ENCODE results near the gene TMEM101. TPM values are rescaled to one million over a fixed set of nuclear protein-coding genes. Genes with fewer than 3 reads are reported as not detected.

The TMEM101 gene
- total and polyA plus RNA-seq, 2 of the 13 experiments (the other 11 are each of a cell fraction or from before 2014, with no cell fraction given) = 72.0 to 100 TPM

DNA sequence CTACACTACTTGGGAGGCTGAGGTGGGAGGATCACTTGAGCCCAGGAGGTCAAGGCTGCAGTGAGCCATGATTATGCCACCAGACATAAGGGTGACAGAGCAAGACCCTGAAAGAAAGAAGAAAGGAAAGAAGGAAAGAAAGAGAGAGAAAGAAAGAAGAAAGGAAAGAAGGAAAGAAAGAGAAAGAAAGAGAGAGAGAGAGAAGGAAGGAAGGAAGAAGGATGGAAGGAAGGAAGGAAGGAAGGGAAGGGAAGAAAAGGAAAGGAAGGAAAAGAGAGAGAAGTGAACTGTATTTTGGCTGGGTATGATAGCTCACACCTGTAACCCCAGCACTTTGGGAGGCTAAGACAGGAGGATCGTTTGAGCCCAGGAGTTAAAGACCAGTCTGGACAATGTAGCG is 36.7 kb downstream of the TMEM101 start (continued):
- TF ChIP-seq, protein P1, sequence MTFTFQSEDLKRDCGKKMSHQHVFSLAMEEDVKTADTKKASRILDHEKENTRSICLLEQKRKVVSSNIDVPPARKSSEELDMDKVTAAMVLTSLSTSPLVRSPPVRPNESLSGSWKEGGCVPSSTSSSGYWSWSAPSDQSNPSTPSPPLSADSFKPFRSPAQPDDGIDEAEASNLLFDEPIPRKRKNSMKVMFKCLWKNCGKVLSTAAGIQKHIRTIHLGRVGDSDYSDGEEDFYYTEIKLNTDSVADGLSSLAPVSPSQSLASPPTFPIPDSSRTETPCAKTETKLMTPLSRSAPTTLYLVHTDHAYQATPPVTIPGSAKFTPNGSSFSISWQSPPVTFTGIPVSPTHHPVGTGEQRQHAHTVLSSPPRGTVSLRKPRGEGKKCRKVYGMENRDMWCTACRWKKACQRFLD (CRISPR knock-in tag; IDR thresholded peaks at IDR 0.05; ENCODE audit: borderline replicate concordance) = no peak
- TF ChIP-seq, protein P2, sequence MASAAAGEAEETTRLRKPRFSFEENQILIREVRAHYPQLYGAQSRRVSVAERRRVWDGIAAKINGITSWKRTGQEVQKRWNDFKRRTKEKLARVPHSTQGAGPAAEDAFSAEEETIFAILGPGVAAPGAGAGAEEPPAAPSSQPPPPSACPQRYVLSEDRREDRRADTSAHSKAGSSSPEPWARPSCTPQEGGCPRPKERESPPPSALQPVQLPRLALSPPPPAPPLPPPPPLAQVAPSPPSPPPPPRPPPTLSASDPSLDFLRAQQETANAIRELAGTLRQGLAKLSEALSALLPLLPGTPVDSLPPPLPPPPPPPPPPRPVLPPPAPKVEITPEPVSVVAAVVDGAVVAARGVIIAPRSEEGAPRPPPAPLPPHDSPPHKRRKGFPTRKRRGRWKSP (CRISPR knock-in tag; IDR thresholded peaks at IDR 0.05) = no peak
- TF ChIP-seq REPIN1 (CRISPR knock-in tag; IDR thresholded peaks at IDR 0.05; ENCODE audit: borderline replicate concordance, low read depth) (no peak), AGO1 (IDR thresholded peaks at IDR 0.05; ENCODE audit: low read depth, low read length, poor library complexity, severe bottlenecking) (no peak), ZNF274 (CRISPR knock-in tag; IDR thresholded peaks at IDR 0.05) (no peak)
- TF ChIP-seq, protein P3, sequence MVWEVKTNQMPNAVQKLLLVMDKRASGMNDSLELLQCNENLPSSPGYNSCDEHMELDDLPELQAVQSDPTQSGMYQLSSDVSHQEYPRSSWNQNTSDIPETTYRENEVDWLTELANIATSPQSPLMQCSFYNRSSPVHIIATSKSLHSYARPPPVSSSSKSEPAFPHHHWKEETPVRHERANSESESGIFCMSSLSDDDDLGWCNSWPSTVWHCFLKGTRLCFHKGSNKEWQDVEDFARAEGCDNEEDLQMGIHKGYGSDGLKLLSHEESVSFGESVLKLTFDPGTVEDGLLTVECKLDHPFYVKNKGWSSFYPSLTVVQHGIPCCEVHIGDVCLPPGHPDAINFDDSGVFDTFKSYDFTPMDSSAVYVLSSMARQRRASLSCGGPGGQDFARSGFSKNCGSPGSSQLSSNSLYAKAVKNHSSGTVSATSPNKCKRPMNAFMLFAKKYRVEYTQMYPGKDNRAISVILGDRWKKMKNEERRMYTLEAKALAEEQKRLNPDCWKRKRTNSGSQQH (CRISPR knock-in tag; IDR thresholded peaks at IDR 0.05; ENCODE audit: low read depth) = no peak
- TF ChIP-seq, protein P4, sequence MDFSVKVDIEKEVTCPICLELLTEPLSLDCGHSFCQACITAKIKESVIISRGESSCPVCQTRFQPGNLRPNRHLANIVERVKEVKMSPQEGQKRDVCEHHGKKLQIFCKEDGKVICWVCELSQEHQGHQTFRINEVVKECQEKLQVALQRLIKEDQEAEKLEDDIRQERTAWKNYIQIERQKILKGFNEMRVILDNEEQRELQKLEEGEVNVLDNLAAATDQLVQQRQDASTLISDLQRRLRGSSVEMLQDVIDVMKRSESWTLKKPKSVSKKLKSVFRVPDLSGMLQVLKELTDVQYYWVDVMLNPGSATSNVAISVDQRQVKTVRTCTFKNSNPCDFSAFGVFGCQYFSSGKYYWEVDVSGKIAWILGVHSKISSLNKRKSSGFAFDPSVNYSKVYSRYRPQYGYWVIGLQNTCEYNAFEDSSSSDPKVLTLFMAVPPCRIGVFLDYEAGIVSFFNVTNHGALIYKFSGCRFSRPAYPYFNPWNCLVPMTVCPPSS (IDR thresholded peaks at IDR 0.05) = 0 out of 2 replicates have a peak, but pooled peaks have one; percentile 62

Measured in HepG2 (cell line).